ENCODE data around the gene LYG1. TPM values are rescaled to one million over a fixed set of nuclear protein-coding genes. Genes with fewer than 3 reads are reported as not detected.

The LYG1 gene
- total RNA-seq, 1 experiment from 2014 or later, result 0.31 TPM

DNA sequence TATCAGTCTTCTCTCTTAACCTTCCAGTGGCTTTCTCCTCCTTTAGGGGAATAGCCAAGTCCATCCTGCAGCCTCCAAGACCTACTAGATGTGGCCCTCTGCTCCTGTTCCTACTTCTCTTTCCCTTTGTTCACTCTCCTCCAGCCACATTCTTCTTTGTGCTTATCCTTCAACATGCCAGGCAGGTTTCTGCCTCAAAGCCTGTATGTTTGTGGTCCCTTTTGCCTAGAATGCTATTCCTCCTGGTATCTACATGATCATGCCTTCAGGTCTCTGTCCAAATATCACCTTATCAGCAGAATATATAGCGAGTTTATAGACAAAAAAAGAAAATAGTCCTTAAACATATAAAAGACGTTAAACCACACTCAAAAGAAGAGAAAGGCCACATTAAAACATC lies 51.0 kb downstream of the LYG1 start:
- TF ChIP-seq, protein P1, sequence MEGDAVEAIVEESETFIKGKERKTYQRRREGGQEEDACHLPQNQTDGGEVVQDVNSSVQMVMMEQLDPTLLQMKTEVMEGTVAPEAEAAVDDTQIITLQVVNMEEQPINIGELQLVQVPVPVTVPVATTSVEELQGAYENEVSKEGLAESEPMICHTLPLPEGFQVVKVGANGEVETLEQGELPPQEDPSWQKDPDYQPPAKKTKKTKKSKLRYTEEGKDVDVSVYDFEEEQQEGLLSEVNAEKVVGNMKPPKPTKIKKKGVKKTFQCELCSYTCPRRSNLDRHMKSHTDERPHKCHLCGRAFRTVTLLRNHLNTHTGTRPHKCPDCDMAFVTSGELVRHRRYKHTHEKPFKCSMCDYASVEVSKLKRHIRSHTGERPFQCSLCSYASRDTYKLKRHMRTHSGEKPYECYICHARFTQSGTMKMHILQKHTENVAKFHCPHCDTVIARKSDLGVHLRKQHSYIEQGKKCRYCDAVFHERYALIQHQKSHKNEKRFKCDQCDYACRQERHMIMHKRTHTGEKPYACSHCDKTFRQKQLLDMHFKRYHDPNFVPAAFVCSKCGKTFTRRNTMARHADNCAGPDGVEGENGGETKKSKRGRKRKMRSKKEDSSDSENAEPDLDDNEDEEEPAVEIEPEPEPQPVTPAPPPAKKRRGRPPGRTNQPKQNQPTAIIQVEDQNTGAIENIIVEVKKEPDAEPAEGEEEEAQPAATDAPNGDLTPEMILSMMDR (conservative IDR thresholded peaks at IDR 0.05), result no peak
- no peak overlapping the region for H3K14ac ChIP-seq (ENCODE audit: insufficient read depth, low read length)
- no peaks in the 10 kb centered on the region for H3K23me2 ChIP-seq (ENCODE audit: insufficient read length, low read depth, low read length, poor library complexity, severe bottlenecking)
- no peak overlapping the region for H3K18ac ChIP-seq (ENCODE audit: insufficient read length, low read depth, low read length)
- WGBS (ENCODE audit: extremely low coverage, insufficient read length, low lambda C conversion rate), result no CpG with 5 or more reads among the region's 2 CpGs
- H4K20me1 ChIP-seq (ENCODE audit: control insufficient read depth, insufficient read depth, insufficient read length), result no peaks in the 10 kb centered on the region
- no peak for DNase-seq
- H2AFZ ChIP-seq (ENCODE audit: low read length), result no peak overlapping the region
- Mint-ChIP-seq H3K27ac (no peak overlapping the region), H3K27me3 (ENCODE audit: low read depth) (no peaks in the 10 kb centered on the region), H3K4me3 (no peak overlapping the region), H3K36me3 (ENCODE audit: insufficient read depth in 1 of 3, low read depth in 3 of 3) (peaks cover 0 to 14% (median 7%) of the 10 kb centered on the region in 3 experiments; a peak in 5 of 7 replicates), H3K9me3 (peaks cover 24 to 34% of the 10 kb centered on the region in 2 experiments), H3K4me1 (no peaks in the 10 kb centered on the region; a peak in 1 of 4 replicates)
- no peak overlapping the region for H4K5ac ChIP-seq (ENCODE audit: insufficient read length, low read depth, low read length)
- no peak overlapping the region for H3K56ac ChIP-seq (ENCODE audit: insufficient read length, low read depth, low read length)
- H3K9me3 ChIP-seq (ENCODE audit: control insufficient read depth, low read depth, low read length), result no peaks in the 10 kb centered on the region
- no peak overlapping the region for H2BK120ac ChIP-seq (ENCODE audit: low read depth, low read length, poor library complexity, severe bottlenecking)
- H3K27ac ChIP-seq (ENCODE audit: insufficient read length, low read depth, low read length), result no peak overlapping the region
- H2BK20ac ChIP-seq (ENCODE audit: low read depth, low read length, poor library complexity, severe bottlenecking), result no peak overlapping the region
- no peak overlapping the region for H2BK12ac ChIP-seq (ENCODE audit: insufficient read length, low read depth, low read length)
- H3K9ac ChIP-seq (ENCODE audit: extremely low read depth, insufficient read length, low read length), result no peak overlapping the region
- H4K8ac ChIP-seq (replicated peaks; ENCODE audit: insufficient read length, low read depth, low read length), result no peak overlapping the region
- H3K23ac ChIP-seq (ENCODE audit: insufficient read length, low read depth, low read length), result no peak overlapping the region
- no peaks in the 10 kb centered on the region for H3K27me3 ChIP-seq (ENCODE audit: insufficient read depth, low read length)
- H2AK5ac ChIP-seq (ENCODE audit: insufficient read length, low read length), result no peak overlapping the region
- H3K79me2 ChIP-seq (ENCODE audit: insufficient read depth, low read length), result no peaks in the 10 kb centered on the region
- no peak overlapping the region for H3K4me2 ChIP-seq (ENCODE audit: insufficient read depth, insufficient read length, low read length)
- no peaks in the 10 kb centered on the region for H3K4me1 ChIP-seq (ENCODE audit: insufficient read depth, low read length)
- H2BK15ac ChIP-seq (ENCODE audit: low read depth, low read length), result no peak overlapping the region
- H4K91ac ChIP-seq (ENCODE audit: insufficient read length, low read depth, low read length), result no peak overlapping the region
- H3T11ph ChIP-seq (ENCODE audit: low read length), result no peak overlapping the region
- H3K4ac ChIP-seq (ENCODE audit: low read depth, low read length), result no peak overlapping the region
- no peaks in the 10 kb centered on the region for H3K79me1 ChIP-seq (ENCODE audit: insufficient read depth, low read depth, low read length, poor library complexity, severe bottlenecking)
- no peak overlapping the region for H2BK5ac ChIP-seq (ENCODE audit: insufficient read length, low read length)
